Thyroid gland (tissue), 4 donors: ENCODE results near the gene GTF2F2. TPM values are rescaled to one million over a fixed set of nuclear protein-coding genes. Genes with fewer than 3 reads are reported as not detected.

ENCODE experiments used
- DNase-seq, 2 donors: peaks; one replicate each; pipeline ENCODE4 v3.0.0-alpha.2; 2019
- H3K27ac ChIP-seq, 3 donors: fragments of 200-600 bp; sonication (generic); 1 replicate in 2 of 3; 2 replicates in 1 of 3; pipeline ENCODE4 v1.5.1; 2016 to 2019; ENCODE audit warnings: mild to moderate bottlenecking in 1 of 3, moderate library complexity in 1 of 3
- H3K27me3 ChIP-seq: fragments of 200-600 bp; sonication (generic); one replicate; pipeline ENCODE4 v1.5.1; 2019
- H3K36me3 ChIP-seq, 2 donors: fragments of 200-600 bp; sonication (generic); one replicate each; pipeline ENCODE4 v1.5.1; 2016 to 2019
- H3K4me1 ChIP-seq, 2 donors: fragments of 200-600 bp; sonication (generic); one replicate each; pipeline ENCODE4 v1.5.1; 2017 to 2019
- H3K4me3 ChIP-seq, 3 donors: fragments of 200-600 bp; sonication (generic); replicated peaks in 1 of 3; 1 replicate in 2 of 3; 2 replicates in 1 of 3; pipeline ENCODE4 v1.5.1; 2016; ENCODE audit warnings: mild to moderate bottlenecking in 1 of 3
- H3K9me3 ChIP-seq: fragments of 200-600 bp; sonication (generic); one replicate; pipeline ENCODE4 v1.5.1; 2017
- CTCF ChIP-seq, 6 experiments: fragments of 200-600 bp in 3 of 6; fragments of 450-650 bp in 3 of 6; sonication (generic) in 3 of 6; IDR thresholded peaks; one replicate each; pipeline ENCODE4 v1.5.1; 2016 to 2019; ENCODE audit warnings: antibody characterized with exemption in 6 of 6, mild to moderate bottlenecking in 2 of 6, inconsistent platforms in 1 of 6, moderate library complexity in 1 of 6
- POLR2A ChIP-seq, 2 donors: fragments of 450-650 bp; IDR thresholded peaks; one replicate each; pipeline ENCODE4 v1.6.1; 2017; ENCODE audit warnings: antibody characterized with exemption in 2 of 2, mild to moderate bottlenecking in 2 of 2, moderate library complexity in 1 of 2
- WGBS, 2 donors: methylation state at CpG; one replicate each; pipeline ENCODE4 v1.1.5; 2017; 5-methylcytosine and 5-hydroxymethylcytosine counted together
- intact Hi-C: fragments of 100-400 bp; cut with DNase I; formaldehyde crosslinking; loops from one replicate; pipeline ENCODE4 v1.15.1; 2023
- total RNA-seq, 4 donors: library from RNA; depleted of rRNA; stranded (reverse); fragments of >200 nt; gene quantifications; one replicate each; pipeline ENCODE4 v1.2.3, GENCODE V29; 2016

Gene GTF2F2
- total RNA-seq, 4 donors from 2014 or later: 15.3 to 22.7 (median 19.6) TPM

GRCh38 chr13:45224176-45224575 lies 103.9 kb downstream of the GTF2F2 start:
- intact Hi-C loops: no loop called here
- no peaks in the 10 kb centered on the region for H3K9me3 ChIP-seq
- no peaks in the 10 kb centered on the region for H3K4me1 ChIP-seq
- TF ChIP-seq POLR2A (IDR thresholded peaks at IDR 0.05) (no peak), CTCF (IDR thresholded peaks at IDR 0.05) (no peak)
- H3K27ac ChIP-seq: no peak overlapping the region
- H3K36me3 ChIP-seq: no peaks in the 10 kb centered on the region
- H3K27me3 ChIP-seq: no peaks in the 10 kb centered on the region
- H3K4me3 ChIP-seq: no peak overlapping the region
- no peak for DNase-seq

- intact Hi-C loops: no loop called here
- no peaks in the 10 kb centered on the region for H3K36me3 ChIP-seq
- 94% methylated on average over 4 of the region's 4 CpGs for WGBS, 2 donors
- no peak overlapping the region for H3K4me3 ChIP-seq
- DNase-seq: no peak
- H3K27ac ChIP-seq: no peak overlapping the region
- H3K27me3 ChIP-seq: no peaks in the 10 kb centered on the region
- TF ChIP-seq CTCF (IDR thresholded peaks at IDR 0.05) (no peak), POLR2A (IDR thresholded peaks at IDR 0.05) (no peak)
- H3K4me1 ChIP-seq: no peaks in the 10 kb centered on the region
- no peaks in the 10 kb centered on the region for H3K9me3 ChIP-seq
Measured at GRCh38 chr13:45225370-45225769, 105.1 kb downstream of the GTF2F2 start.

- Histone ChIP-seq H3K9me3 (no peaks in the 10 kb centered on the region), H3K36me3 (no peaks in the 10 kb centered on the region), H3K27ac (no peak overlapping the region), H3K27me3 (no peaks in the 10 kb centered on the region), H3K4me1 (no peaks in the 10 kb centered on the region), H3K4me3 (no peak overlapping the region)
- intact Hi-C loops: no loop called here
- 87 to 91% methylated on average over 3 of the region's 3 CpGs for WGBS, 2 donors
- no peak for DNase-seq
- no peak for TF ChIP-seq POLR2A (IDR thresholded peaks at IDR 0.05)
- TF ChIP-seq CTCF (IDR thresholded peaks at IDR 0.05): no peak
Measured at GRCh38 chr13:45226024-45226423, 105.7 kb downstream of the GTF2F2 start.

- 84 to 91% methylated on average over 5 of the region's 5 CpGs for WGBS, 2 donors
- H3K27me3 ChIP-seq: no peaks in the 10 kb centered on the region
Measured at GRCh38 chr13:45228002-45228401, 107.7 kb downstream of the GTF2F2 start.

GRCh38 chr13:45229172-45229571 lies 108.9 kb downstream of the GTF2F2 start:
- 91 to 94% methylated on average over 4 of the region's 4 CpGs for WGBS, 2 donors
- no peak overlapping the region for H3K27ac ChIP-seq

More at GRCh38 chr13:45228002-45228401, 107.7 kb downstream of the GTF2F2 start:
- intact Hi-C loops: no loop called here
- Histone ChIP-seq H3K36me3 (no peaks in the 10 kb centered on the region), H3K4me1 (no peaks in the 10 kb centered on the region), H3K9me3 (no peaks in the 10 kb centered on the region), H3K4me3 (no peak overlapping the region), H3K27ac (no peak overlapping the region)
- TF ChIP-seq CTCF (IDR thresholded peaks at IDR 0.05) (no peak), POLR2A (IDR thresholded peaks at IDR 0.05) (no peak)
- no peak for DNase-seq

More at GRCh38 chr13:45229172-45229571, 108.9 kb downstream of the GTF2F2 start:
- H3K4me3 ChIP-seq: no peak overlapping the region
- intact Hi-C loops: no loop called here
- TF ChIP-seq CTCF (IDR thresholded peaks at IDR 0.05) (no peak), POLR2A (IDR thresholded peaks at IDR 0.05) (no peak)
- no peaks in the 10 kb centered on the region for H3K36me3 ChIP-seq
- no peak for DNase-seq
- H3K9me3 ChIP-seq: no peaks in the 10 kb centered on the region
- no peaks in the 10 kb centered on the region for H3K4me1 ChIP-seq
- no peaks in the 10 kb centered on the region for H3K27me3 ChIP-seq
